Mesenchymal stem cell (in vitro differentiated cells and primary cell): ENCODE measurements around the gene WWOX.

ENCODE experiments used
- DNase-seq: peaks from one replicate; pipeline ENCODE4 v3.0.0-alpha.2; 2013
- H2AFZ ChIP-seq: one replicate; pipeline ENCODE4 v1.6.1; 2013; ENCODE audit warnings: low read depth, mild to moderate bottlenecking, control low read depth, inconsistent platforms, low read length, moderate library complexity
- H2AK5ac ChIP-seq: 2 replicates; pipeline ENCODE4 v1.6.1; 2013; ENCODE audit warnings: low read length, moderate library complexity, mild to moderate bottlenecking, inconsistent platforms; ENCODE audit not compliant: severe bottlenecking
- H2BK120ac ChIP-seq: one replicate; pipeline ENCODE4 v1.6.1; 2013; ENCODE audit warnings: low read depth, mild to moderate bottlenecking, inconsistent platforms, low read length, moderate library complexity
- H2BK12ac ChIP-seq, 2 experiments: one replicate each; pipeline ENCODE4 v1.6.1; 2013; ENCODE audit warnings: inconsistent platforms in 2 of 2, low read length in 2 of 2, mild to moderate bottlenecking in 2 of 2, moderate library complexity in 2 of 2, control low read depth in 1 of 2
- H2BK15ac ChIP-seq: one replicate; pipeline ENCODE4 v1.6.1; 2013; ENCODE audit warnings: mild to moderate bottlenecking, low read depth, inconsistent platforms; ENCODE audit not compliant: poor library complexity, severe bottlenecking
- H2BK5ac ChIP-seq: 2 replicates; pipeline ENCODE4 v1.6.1; 2013; ENCODE audit warnings: low read depth, mild to moderate bottlenecking, low read length, control low read depth, inconsistent platforms; ENCODE audit not compliant: poor library complexity, severe bottlenecking
- H3K14ac ChIP-seq, 2 experiments: one replicate each; pipeline ENCODE4 v1.6.1; 2013; ENCODE audit warnings: inconsistent platforms in 2 of 2, low read length in 2 of 2, control low read depth in 1 of 2, mild to moderate bottlenecking in 1 of 2, moderate library complexity in 1 of 2
- H3K18ac ChIP-seq, 2 experiments: one replicate each; pipeline ENCODE4 v1.6.1; 2013; ENCODE audit warnings: inconsistent platforms in 2 of 2, low read length in 2 of 2, control low read depth in 1 of 2, low read depth in 1 of 2, mild to moderate bottlenecking in 1 of 2
- H3K23ac ChIP-seq, 2 experiments: one replicate each; pipeline ENCODE4 v1.6.1; 2013; ENCODE audit warnings: inconsistent platforms in 2 of 2, low read length in 2 of 2, mild to moderate bottlenecking in 2 of 2, moderate library complexity in 2 of 2, control low read depth in 1 of 2
- H3K27ac ChIP-seq: 2 replicates; pipeline ENCODE4 v1.5.1; 2013; ENCODE audit warnings: mild to moderate bottlenecking, moderate library complexity, low read length, control low read depth, inconsistent platforms; ENCODE audit not compliant: poor library complexity, severe bottlenecking
- H3K27me3 ChIP-seq, 2 experiments: 2 replicates each; pipeline versions ENCODE4 v1.6.1 to v1.7.0; 2013; ENCODE audit warnings: low read length in 2 of 2, mild to moderate bottlenecking in 2 of 2, moderate library complexity in 2 of 2, control low read depth in 1 of 2, inconsistent platforms in 1 of 2; ENCODE audit not compliant: control insufficient read depth in 1 of 2, insufficient read depth in 1 of 2
- H3K36me3 ChIP-seq, 2 experiments: 2 replicates each; pipeline versions ENCODE4 v1.6.1 to v1.7.0; 2013; ENCODE audit warnings: low read length in 2 of 2, control low read depth in 1 of 2, inconsistent platforms in 1 of 2, low read depth in 1 of 2, mild to moderate bottlenecking in 1 of 2; ENCODE audit not compliant: insufficient read depth in 2 of 2, control insufficient read depth in 1 of 2
- H3K4ac ChIP-seq, 2 experiments: one replicate each; pipeline ENCODE4 v1.6.1; 2013; ENCODE audit warnings: inconsistent platforms in 2 of 2, low read length in 2 of 2, mild to moderate bottlenecking in 2 of 2, moderate library complexity in 2 of 2, control low read depth in 1 of 2, low read depth in 1 of 2
- H3K4me1 ChIP-seq: 2 replicates; pipeline ENCODE4 v1.6.1; 2013; ENCODE audit warnings: low read depth, low read length, control low read depth; ENCODE audit not compliant: control insufficient read depth, insufficient read depth
- H3K4me2 ChIP-seq: 2 replicates; pipeline ENCODE4 v1.6.1; 2013; ENCODE audit warnings: low read length, mild to moderate bottlenecking, inconsistent platforms; ENCODE audit not compliant: poor library complexity, severe bottlenecking
- H3K4me3 ChIP-seq, 2 experiments: 2 replicates each; pipeline versions ENCODE4 v1.5.1 to v1.7.0; 2013; ENCODE audit warnings: low read length in 2 of 2, mild to moderate bottlenecking in 2 of 2, control low read depth in 1 of 2, low read depth in 1 of 2; ENCODE audit not compliant: insufficient read depth in 1 of 2
- H3K79me1 ChIP-seq: replicated peaks from 2 replicates; pipeline ENCODE4 v1.6.1; 2013; ENCODE audit warnings: mild to moderate bottlenecking, control low read depth, low read length, inconsistent platforms; ENCODE audit not compliant: poor library complexity, severe bottlenecking
- H3K9ac ChIP-seq: 2 replicates; pipeline ENCODE4 v1.7.0; 2013; ENCODE audit warnings: mild to moderate bottlenecking, low read length, moderate library complexity
- H3K9me3 ChIP-seq: 2 replicates; pipeline ENCODE4 v1.7.0; 2013; ENCODE audit warnings: mild to moderate bottlenecking, low read length; ENCODE audit not compliant: control insufficient read depth
- H4K8ac ChIP-seq: one replicate; pipeline ENCODE4 v1.6.1; 2013; ENCODE audit warnings: inconsistent platforms, mild to moderate bottlenecking, low read length, moderate library complexity
- H4K91ac ChIP-seq: one replicate; pipeline ENCODE4 v1.6.1; 2013; ENCODE audit warnings: mild to moderate bottlenecking, low read length, inconsistent platforms
- WGBS: methylation state at CpG from one replicate; pipeline ENCODE4 v1.1.7; 2013; ENCODE audit warnings: mixed read lengths; 5-methylcytosine and 5-hydroxymethylcytosine counted together

WWOX gene

DNA sequence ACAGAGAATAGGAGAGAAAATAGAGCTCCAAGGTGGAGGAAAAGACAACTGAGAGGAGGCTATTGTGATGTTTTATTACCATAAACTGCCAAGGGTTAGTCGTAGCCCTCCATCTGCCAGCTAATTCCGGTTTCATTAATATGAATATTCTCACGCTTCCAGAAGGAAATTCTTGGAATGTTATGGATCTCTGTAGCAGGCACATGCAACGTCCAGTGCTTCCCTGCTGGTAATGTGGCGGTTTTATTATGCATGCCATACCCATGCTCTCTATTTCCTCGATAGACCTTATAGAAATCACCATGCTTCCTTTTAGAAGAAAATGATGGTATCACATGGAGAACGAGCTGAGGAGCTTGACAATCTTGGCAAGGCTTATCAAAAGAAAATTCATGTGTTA is 1037.5 kb downstream of the WWOX start:
- no peak overlapping the region for H4K91ac ChIP-seq
- no peak overlapping the region for H4K8ac ChIP-seq
- WGBS = 71% methylated on average over 4 of the region's 7 CpGs
- no peak overlapping the region for H3K23ac ChIP-seq
- no peak overlapping the region for H2BK120ac ChIP-seq
- H3K4ac ChIP-seq = no peak overlapping the region
- H3K9me3 ChIP-seq = no peaks in the 10 kb centered on the region
- H2BK15ac ChIP-seq = no peak overlapping the region
- no peak overlapping the region for H2AFZ ChIP-seq
- no peaks in the 10 kb centered on the region for H3K27me3 ChIP-seq
- no peaks in the 10 kb centered on the region for H3K36me3 ChIP-seq
- no peak overlapping the region for H3K4me2 ChIP-seq
- no peak overlapping the region for H3K4me3 ChIP-seq
- H2BK12ac ChIP-seq = no peak overlapping the region
- H3K9ac ChIP-seq = no peak overlapping the region
- no peaks in the 10 kb centered on the region for H3K79me1 ChIP-seq
- no peak overlapping the region for H3K27ac ChIP-seq
- H2AK5ac ChIP-seq = no peak overlapping the region
- H2BK5ac ChIP-seq = no peak overlapping the region
- no peak for DNase-seq
- no peak overlapping the region for H3K14ac ChIP-seq
- H3K18ac ChIP-seq = no peak overlapping the region
- no peaks in the 10 kb centered on the region for H3K4me1 ChIP-seq

DNA sequence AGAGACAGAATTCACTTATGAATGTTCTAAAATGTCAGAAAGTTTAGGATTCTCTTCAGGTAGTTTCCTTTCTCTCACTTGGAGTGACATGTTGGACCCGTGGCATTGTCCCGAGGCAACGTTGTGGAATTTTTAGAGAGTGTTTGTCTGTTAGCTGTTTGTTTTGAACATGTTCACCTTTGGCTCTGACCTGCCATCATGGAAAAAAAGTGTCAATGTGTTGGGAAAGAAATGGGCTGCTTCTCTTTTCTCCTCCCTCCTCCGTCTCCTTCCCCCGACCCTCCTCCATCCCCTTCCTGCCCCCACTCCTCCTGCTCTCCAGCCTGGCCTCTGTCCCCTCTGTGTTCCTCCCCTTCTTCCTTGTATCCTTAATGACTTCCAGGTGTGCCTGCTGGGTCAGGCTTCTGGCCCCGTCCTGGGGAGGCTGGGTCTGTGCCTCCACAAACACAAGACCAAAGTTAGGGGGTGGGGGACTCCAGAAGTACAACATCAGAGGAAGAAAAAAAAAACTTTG is 1038.0 kb downstream of the WWOX start:
- Histone ChIP-seq H3K4me1 (no peaks in the 10 kb centered on the region), H3K14ac (no peak overlapping the region), H2AFZ (no peak overlapping the region), H3K4ac (no peak overlapping the region), H3K9ac (no peak overlapping the region), H3K4me3 (no peak overlapping the region), H4K8ac (no peak overlapping the region), H2BK15ac (no peak overlapping the region), H3K4me2 (no peak overlapping the region), H3K27me3 (no peaks in the 10 kb centered on the region), H3K18ac (no peak overlapping the region), H3K9me3 (no peaks in the 10 kb centered on the region), H3K27ac (no peak overlapping the region), H2BK5ac (no peak overlapping the region), H2AK5ac (no peak overlapping the region), H3K79me1 (no peaks in the 10 kb centered on the region), H4K91ac (no peak overlapping the region), H2BK12ac (no peak overlapping the region), H3K23ac (no peak overlapping the region), H2BK120ac (no peak overlapping the region), H3K36me3 (no peaks in the 10 kb centered on the region)
- DNase-seq = no peak
- WGBS = 33% methylated on average over 4 of the region's 6 CpGs

DNA sequence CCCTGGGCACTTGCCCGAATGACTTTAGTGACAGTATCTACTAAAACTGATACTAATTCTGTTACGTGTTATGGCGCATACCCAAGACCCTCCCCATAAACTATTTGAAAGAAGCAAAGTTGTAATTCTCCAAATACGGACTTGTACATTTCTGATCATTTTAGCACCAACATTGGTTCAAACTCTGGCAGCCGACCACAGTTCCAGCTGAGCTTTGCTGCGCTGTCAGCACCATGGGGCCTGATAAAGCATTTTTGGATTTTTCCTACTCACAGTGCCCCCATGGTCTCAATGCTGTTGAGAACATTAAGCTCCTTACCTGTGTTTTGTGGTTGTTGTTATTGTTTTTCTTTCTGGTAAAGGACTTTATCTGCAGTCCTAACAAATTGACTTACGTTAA is 1040.3 kb downstream of the WWOX start:
- Histone ChIP-seq H3K4ac (no peak overlapping the region), H2BK15ac (no peak overlapping the region), H2BK12ac (no peak overlapping the region), H3K79me1 (no peaks in the 10 kb centered on the region), H3K4me1 (no peaks in the 10 kb centered on the region), H2BK5ac (no peak overlapping the region), H3K27ac (no peak overlapping the region), H3K36me3 (no peaks in the 10 kb centered on the region), H3K4me2 (no peak overlapping the region), H2AFZ (no peak overlapping the region), H3K27me3 (no peaks in the 10 kb centered on the region), H3K9me3 (no peaks in the 10 kb centered on the region), H3K18ac (no peak overlapping the region), H3K14ac (no peak overlapping the region), H2BK120ac (no peak overlapping the region), H4K8ac (no peak overlapping the region), H4K91ac (no peak overlapping the region), H3K9ac (no peak overlapping the region), H2AK5ac (no peak overlapping the region), H3K23ac (no peak overlapping the region), H3K4me3 (no peak overlapping the region)
- no peak for DNase-seq
- WGBS = 92% methylated on average over 7 of the region's 7 CpGs

DNA sequence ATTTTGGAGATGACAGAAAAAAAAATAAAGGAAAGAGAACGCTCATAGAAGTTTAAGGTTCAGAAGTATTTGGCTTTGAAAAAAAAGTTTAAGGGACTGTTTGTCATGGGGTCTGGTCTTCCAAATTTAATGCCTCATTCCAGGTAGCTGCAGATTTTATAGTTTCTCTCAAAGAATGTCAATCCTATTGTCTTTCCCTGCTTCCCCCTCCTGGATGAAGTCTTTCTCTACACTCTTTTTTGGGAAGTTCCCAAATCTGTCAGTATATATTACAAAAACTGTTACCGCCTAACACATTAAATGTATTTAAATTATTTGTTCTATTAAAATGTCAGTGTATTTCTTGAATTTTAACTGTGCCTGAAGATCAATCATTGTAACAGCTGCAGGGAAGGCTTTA is 1043.6 kb downstream of the WWOX start:
- Histone ChIP-seq H3K23ac (no peak overlapping the region), H4K91ac (no peak overlapping the region), H2BK12ac (no peak overlapping the region), H3K27ac (no peak overlapping the region), H2BK5ac (no peak overlapping the region), H3K9ac (no peak overlapping the region), H3K4me3 (no peak overlapping the region), H3K4me1 (no peaks in the 10 kb centered on the region), H3K4ac (no peak overlapping the region), H3K4me2 (no peak overlapping the region), H2AK5ac (no peak overlapping the region), H3K27me3 (no peaks in the 10 kb centered on the region), H2AFZ (no peak overlapping the region), H2BK15ac (no peak overlapping the region), H2BK120ac (no peak overlapping the region), H3K36me3 (no peaks in the 10 kb centered on the region), H3K18ac (no peak overlapping the region), H4K8ac (no peak overlapping the region), H3K9me3 (no peaks in the 10 kb centered on the region), H3K79me1 (no peaks in the 10 kb centered on the region), H3K14ac (no peak overlapping the region)
- 100% methylated on average over 1 of the region's 2 CpGs for WGBS
- no peak for DNase-seq
